ENCODE results near the gene TXK.
"Not testable (repeated sequence)": the region's sequence is repeated elsewhere in the genome, so short reads cannot be mapped to it uniquely, and the experiment has no call there.

The TXK gene

GRCh38 chr4:48172651-48173050 lies 38.6 kb upstream of the TXK start:
- TF ChIP-seq, protein P1, sequence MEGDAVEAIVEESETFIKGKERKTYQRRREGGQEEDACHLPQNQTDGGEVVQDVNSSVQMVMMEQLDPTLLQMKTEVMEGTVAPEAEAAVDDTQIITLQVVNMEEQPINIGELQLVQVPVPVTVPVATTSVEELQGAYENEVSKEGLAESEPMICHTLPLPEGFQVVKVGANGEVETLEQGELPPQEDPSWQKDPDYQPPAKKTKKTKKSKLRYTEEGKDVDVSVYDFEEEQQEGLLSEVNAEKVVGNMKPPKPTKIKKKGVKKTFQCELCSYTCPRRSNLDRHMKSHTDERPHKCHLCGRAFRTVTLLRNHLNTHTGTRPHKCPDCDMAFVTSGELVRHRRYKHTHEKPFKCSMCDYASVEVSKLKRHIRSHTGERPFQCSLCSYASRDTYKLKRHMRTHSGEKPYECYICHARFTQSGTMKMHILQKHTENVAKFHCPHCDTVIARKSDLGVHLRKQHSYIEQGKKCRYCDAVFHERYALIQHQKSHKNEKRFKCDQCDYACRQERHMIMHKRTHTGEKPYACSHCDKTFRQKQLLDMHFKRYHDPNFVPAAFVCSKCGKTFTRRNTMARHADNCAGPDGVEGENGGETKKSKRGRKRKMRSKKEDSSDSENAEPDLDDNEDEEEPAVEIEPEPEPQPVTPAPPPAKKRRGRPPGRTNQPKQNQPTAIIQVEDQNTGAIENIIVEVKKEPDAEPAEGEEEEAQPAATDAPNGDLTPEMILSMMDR (IDR thresholded peaks at IDR 0.05; ENCODE audit: control insufficient read depth, extremely low read depth, insufficient read depth), result no peak
- no peak for DNase-seq (ENCODE audit: low read depth)
- H3K4me3 ChIP-seq (ENCODE audit: low read depth, low read length), result no peak overlapping the region

GRCh38 chr4:48169636-48170035 lies 35.6 kb upstream of the TXK start:
- TF ChIP-seq, protein P1 (IDR thresholded peaks at IDR 0.05; ENCODE audit: control insufficient read depth, extremely low read depth, insufficient read depth), result no peak
- no peak overlapping the region for H3K4me3 ChIP-seq (ENCODE audit: low read depth, low read length)
- DNase-seq (ENCODE audit: low read depth), result no peak

- no peak for DNase-seq (ENCODE audit: low read depth)
- TF ChIP-seq, protein P1 (IDR thresholded peaks at IDR 0.05; ENCODE audit: control insufficient read depth, extremely low read depth, insufficient read depth), result no peak
- no peak overlapping the region for H3K4me3 ChIP-seq (ENCODE audit: low read depth, low read length)
These were observed 33.7 kb upstream of the TXK start for GRCh38 chr4:48167538-48168263.

- not testable (repeated sequence) for DNase-seq (ENCODE audit: low read depth); H3K4me3 ChIP-seq (ENCODE audit: low read depth, low read length)
These were observed 30.5 kb upstream of the TXK start for GRCh38 chr4:48164561-48164960.

DNA sequence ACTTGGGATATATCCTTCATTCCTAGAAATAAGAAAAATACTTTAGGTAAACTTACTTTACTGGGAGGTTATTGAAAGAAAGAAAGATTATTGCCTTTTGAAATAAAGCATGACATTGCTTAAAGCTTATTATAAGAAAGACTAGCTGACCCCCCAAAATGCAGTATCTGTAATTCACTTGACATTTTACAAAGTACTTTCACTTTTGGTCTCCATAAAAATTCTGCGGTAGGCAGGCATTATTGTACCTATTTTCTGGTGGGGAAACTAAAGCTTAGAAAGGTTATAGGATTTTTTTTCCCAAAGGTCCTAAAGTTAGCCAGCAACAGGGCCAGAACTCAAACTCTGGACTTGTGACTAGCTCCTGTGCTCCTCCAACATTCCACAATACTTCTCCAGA lies 29.7 kb upstream of the TXK start:
- H3K4me3 ChIP-seq (ENCODE audit: low read depth, low read length), result peak overlapping the region; percentile 12; the same call in 1 of the 2 replicates
- TF ChIP-seq, protein P1 (IDR thresholded peaks at IDR 0.05; ENCODE audit: control insufficient read depth, extremely low read depth, insufficient read depth), result no peak
- no peak for DNase-seq (ENCODE audit: low read depth)

- TF ChIP-seq, protein P1 (IDR thresholded peaks at IDR 0.05; ENCODE audit: control insufficient read depth, extremely low read depth, insufficient read depth), result no peak
- DNase-seq (ENCODE audit: low read depth), result no peak
- H3K4me3 ChIP-seq (ENCODE audit: low read depth, low read length), result no peak overlapping the region
These were observed 28.1 kb upstream of the TXK start for GRCh38 chr4:48162162-48162561.

DNA sequence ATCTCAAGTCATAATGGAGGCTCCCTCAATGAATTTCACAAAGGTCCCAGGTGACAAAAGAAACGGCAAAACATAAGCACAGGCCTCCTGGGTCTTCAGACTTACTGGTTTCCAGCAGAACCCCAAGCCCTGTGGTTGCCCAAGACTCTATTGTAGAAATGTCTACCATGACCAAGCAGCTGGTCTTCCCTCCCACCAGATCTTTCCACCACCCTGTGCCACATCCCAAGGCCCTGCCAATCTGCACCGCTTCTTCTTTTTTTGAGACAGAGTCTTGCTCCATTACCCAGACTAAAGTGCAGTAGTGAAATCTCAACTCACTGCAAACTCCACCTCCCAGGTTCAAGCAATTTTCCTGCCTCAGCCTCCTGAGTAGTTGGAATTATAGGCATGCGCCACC lies 23.2 kb upstream of the TXK start:
- no peak overlapping the region for H3K4me3 ChIP-seq (ENCODE audit: low read depth, low read length)

More for the DNA sequence above, 23.2 kb upstream of the TXK start:
- TF ChIP-seq, protein P1 (IDR thresholded peaks at IDR 0.05; ENCODE audit: control insufficient read depth, extremely low read depth, insufficient read depth), result no peak
- no peak for DNase-seq (ENCODE audit: low read depth)
